GM18868 (cell line): Measurements from ENCODE around the gene PILRA.
A peak's percentile ranks its signal among the peaks of the same experiment; 100 is the strongest.
"Not testable (repeated sequence)": the region's sequence is repeated elsewhere in the genome, so short reads cannot be mapped to it uniquely, and the experiment has no call there.

Experiments
- ATAC-seq: cut with Tn5 transposase; IDR thresholded peaks from one replicate; pipeline ENCODE4 v1.9.1; 2021; ENCODE audit warnings: mild to moderate bottlenecking, moderate library complexity; ENCODE audit not compliant: unreplicated experiment

Gene PILRA

DNA sequence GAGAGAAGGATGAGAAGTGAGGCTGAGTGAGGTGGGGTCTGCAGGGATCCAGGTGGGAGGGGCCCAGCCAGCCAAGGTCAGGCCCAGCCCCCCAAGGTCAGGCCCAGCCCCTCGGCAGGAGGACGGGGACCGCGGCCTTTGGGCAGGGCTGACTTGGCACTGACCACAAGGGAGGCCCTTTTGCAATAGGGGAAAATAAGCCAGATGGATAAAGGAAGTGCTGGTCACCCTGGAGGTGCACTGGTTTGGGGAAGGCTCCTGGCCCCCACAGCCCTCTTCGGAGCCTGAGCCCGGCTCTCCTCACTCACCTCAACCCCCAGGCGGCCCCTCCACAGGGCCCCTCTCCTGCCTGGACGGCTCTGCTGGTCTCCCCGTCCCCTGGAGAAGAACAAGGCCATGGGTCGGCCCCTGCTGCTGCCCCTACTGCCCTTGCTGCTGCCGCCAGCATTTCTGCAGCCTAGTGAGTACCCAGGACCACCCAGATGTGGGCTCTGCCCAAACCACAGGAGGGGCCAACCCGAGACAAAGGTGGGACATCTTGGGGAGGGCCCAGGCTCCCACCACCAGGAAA, at the start of gene PILRA:
TSS of gene PILRA (plus strand) at position 227 of the 571 bp plus-strand sequence. CDS start at position 397, 170 bp downstream.
- no peak for ATAC-seq

DNA sequence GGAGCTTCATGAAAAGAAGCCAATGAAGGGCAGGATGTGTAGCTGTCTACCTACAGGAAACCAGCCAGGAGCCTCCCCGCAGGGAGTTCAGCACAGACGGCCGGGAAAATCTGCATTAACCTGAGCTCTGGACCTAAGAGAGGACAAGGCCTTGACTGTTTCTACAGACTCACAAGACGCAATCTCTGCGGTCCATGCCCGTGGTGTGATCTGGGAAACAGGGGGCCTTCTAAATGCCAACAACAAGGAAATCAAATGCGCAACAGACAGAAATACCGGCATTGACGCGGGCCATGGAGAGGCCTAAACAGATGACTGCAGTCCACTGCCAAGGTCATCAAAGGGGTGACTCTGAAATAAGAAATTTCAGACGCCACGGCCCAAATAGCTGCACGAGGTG, 49.1 kb upstream of the PILRA start:
- ATAC-seq: not testable (repeated sequence)

DNA sequence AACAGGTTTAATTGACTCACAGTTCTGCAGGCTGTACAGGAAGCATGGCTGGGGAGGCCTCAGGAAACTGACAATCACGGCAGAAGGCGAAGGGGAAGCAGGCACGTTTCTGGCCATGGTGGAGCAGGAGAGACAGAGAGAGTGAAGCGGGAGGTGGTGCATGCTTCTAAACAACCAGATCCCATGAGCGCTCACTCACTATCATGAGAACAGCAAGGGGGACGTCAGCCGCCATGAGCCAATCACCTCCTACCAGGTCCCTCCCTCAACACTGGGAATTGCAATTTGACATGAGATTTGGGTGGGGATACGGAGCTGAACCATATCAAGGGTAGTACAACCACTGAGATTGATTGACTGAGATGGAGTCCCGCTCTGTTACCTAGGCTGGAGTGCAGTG, 47.6 kb upstream of the PILRA start:
- not testable (repeated sequence) for ATAC-seq

GRCh38 chr7:100326914-100327313, 46.4 kb upstream of the PILRA start:
- not testable (repeated sequence) for ATAC-seq

DNA sequence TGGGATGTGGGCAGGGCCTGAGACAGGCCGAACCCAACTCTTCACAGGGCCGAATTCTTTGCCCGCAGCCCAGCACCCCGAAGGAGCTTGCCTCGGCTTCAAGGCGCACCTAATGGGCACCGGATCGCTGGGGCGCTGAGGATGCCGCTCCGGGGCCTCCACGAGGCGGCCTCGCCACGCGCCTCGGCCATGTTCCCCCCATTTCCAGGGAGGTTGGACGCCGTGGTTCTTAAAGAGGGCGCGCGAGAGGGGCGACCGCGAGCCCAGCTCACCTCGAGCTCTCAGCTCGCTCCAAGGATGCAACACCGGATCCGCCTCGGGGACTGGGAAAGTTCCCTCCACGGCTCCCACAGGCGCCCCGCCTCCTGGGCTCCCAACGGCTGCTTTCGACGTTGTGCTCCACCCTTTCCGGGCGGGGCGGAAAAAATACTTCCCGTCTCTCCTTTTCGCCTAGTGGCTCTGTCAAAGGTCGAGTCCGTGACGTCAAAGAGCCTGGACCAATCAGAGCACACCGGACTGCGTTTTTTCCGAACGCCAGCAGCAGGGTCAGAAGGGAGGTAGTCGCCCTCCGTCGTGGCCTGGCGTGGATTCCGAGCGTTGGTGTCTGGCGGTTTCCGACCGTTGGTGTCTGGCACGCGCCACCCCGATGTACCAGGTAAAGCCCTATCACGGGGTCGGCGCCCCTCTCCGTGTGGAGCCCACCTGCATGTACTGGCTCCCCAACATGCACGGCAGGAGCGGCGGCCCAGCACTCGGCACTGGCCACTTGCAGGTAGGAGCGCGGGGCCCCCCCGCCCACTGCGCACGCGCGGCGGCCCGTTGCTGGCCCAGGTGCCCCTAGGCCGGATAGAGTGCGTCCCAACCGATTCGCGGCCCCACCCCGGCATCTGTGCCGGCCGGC, 37.5 kb upstream of the PILRA start:
- peak; percentile 87 for ATAC-seq

DNA sequence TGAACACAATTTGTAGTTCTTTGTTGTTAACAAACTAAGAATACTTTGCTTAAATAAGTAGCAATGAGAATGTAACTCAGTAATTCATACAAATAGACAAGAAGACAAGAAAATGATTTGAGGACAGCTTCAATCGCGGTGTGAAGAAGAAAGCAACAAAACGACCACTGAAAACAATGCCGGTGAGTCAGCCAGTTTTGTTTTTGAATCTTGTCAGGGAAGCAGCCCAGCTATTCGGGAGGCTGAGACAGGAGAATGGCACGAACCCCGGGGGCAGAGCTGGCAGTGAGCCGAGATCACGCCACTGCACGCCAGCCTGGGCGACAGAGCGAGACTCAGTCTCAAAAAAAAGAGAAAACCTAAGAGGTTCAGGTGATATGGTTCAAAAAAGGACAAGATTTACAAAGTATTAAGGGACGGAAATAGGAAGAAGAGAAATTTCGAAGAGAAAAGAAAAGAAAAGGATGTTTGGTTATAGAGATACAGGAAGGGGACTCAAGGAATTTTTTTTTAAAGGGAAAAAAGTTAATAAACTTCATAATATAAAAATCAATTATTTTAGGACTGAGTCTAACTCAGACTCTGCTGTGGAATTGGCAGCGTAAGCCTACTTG, 35.1 kb upstream of the PILRA start:
- not testable (repeated sequence) for ATAC-seq

DNA sequence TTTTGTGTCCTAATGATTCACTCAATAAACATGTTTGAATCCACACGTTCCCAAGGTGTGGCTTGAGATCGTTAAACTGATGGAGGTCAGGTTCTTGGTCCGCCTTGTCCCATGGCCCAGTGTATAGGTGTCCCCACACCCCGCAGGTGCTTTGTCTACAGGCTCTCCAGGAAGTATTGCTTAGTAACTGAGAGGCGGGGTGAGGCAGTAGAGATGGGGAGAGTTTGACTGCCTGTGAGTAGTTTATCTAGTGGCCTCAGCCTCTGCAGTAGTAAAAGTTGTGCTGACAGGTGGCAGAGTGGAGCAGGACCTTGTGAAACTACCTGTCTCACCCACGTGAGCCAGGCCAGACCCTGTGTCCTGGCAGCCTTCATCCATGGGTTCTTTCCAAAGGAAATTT, 32.0 kb upstream of the PILRA start:
- ATAC-seq: not testable (repeated sequence)

- no peak for ATAC-seq
Measured at GRCh38 chr7:100342765-100343164, 30.5 kb upstream of the PILRA start.

- ATAC-seq: peak; percentile 6
Measured at GRCh38 chr7:100344124-100344559, 29.1 kb upstream of the PILRA start.

GRCh38 chr7:100344560-100345287, 28.6 kb upstream of the PILRA start:
- peak; percentile 76 for ATAC-seq

DNA sequence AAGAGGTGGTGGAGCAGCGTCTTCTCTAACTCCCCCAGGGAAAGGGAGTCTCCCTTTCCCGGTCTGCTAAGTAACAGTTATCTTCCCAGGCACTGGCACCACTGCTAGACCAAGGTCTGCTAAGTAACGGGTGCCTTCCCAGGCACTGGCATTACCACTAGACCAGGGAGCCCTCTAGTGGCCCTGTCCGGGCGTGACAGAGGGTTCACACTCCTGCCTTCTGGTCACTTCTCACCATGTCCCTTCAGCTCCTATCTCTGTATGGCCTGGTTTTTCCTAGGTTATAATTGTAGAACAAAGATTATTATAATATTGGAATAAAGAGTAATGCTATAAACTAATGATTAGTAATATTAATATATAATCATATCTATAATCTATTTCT, 28.0 kb upstream of the PILRA start:
- ATAC-seq: peak; percentile 29

DNA sequence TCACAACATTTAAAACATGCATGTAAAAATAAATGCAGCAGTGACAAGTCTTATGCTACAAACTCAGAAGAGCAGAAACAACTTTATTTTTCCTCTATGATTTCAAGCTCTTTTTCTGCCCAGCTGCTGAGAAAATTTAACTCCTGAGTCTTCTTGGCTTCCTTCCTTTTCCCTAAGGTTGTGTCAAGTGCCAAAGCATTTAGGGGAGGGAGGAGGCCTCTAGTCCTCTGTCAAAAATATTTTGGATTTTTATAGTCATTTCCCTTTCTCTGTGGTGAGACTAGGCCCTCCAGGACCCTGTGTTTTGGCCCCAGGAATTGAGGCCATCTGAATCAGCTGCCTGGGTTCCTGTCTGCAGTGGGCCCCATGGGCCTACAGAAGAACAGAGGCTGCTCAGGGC, 26.4 kb upstream of the PILRA start:
- no peak for ATAC-seq

- ATAC-seq: no peak
Measured at GRCh38 chr7:100348805-100349204, 24.5 kb upstream of the PILRA start.

DNA sequence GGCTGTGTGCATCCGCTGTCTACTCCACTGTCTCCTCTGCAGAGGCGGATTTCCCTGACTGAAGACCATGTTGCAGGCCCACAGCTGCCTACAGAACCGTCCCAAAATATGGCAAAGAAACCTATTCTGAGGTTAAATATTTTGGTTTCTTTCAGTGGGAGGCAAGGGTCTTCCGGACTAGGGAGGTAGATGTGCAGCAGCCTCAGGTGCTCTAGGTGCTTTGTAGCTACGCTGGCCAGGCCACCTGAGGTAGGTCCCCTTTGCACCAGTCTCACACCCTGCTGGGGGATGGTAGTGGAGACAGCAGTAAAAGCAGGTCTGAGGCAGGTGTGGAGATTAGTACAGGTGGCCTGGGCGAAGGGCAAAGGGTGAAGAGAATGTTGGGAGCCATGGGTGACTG, 23.5 kb upstream of the PILRA start:
- ATAC-seq: no peak

DNA sequence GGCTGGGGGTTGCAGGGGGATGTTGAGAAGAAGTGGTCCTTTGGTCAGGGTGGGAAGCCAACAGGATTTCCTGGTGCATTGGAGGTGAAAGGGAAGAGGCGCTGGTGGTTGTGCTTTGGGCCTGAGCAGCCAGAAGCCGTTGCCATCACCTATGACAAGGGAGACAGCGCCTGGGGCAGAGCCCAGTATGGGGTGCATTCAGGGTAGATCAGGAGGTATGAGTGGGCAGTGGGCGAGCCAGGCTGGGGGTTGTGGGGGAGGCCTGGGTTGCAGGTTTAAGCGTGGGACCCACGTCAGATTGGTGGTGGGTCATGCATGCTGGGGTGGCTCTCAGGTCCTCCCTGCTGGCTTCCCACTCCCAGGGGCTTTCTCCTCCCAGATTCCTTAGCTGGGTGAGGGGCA, 21.6 kb upstream of the PILRA start:
- no peak for ATAC-seq

GRCh38 chr7:100352230-100352781, 21.0 kb upstream of the PILRA start:
- not testable (repeated sequence) for ATAC-seq

- no peak for ATAC-seq
Measured at GRCh38 chr7:100352984-100353684, 20.2 kb upstream of the PILRA start.

GRCh38 chr7:100353685-100354330, 19.5 kb upstream of the PILRA start:
- no peak for ATAC-seq

DNA sequence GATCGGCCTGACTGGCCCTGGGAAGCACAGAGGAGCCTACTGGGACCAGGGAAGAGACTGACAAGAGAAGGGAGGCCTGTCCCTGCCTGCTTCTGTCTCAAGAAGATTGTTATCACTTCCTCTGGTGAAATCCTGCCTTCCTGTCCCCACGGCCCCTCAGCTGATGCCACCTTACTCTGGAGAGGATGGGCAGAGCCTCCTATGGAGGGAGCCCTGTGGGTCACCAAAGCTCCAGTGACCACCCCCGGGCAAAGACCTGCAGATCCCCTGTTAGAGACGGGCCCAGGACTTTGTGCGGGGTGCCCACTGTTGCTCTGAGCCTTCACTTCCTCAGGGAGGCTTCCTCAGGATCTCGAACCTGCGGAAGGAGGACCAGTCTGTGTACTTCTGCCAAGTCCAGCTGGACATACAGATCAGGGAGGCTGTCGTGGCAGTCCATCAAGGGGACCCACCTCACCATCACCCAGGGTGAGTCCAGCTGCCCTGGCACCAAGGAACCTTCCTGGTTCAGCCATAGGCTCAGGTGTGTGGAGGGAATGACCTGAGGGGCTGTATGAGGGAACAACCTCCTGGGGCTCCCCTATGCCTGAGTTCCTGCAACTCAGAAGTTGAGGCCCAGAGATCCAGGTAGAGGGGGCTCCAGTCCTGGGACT, 16.7 kb upstream of the PILRA start:
- ATAC-seq: no peak
